GM12878 (cell line): ENCODE results near the gene CD101. TPM values are rescaled to one million over a fixed set of nuclear protein-coding genes. Genes with fewer than 3 reads are reported as not detected.

Source experiments
- EP300 ChIP-seq, 2 experiments: fragments of 150-350 bp in 1 of 2; IDR thresholded peaks; 2 replicates each; pipeline ENCODE4 v1.6.1; 2011 to 2012; ENCODE audit warnings: low read depth in 2 of 2, low read length in 2 of 2, borderline replicate concordance in 1 of 2, improper control_type of control experiment in 1 of 2, inconsistent platforms in 1 of 2; ENCODE audit not compliant: control insufficient read depth in 1 of 2
- polyA plus RNA-seq, 11 experiments: library from polyadenylated mRNA; depleted of rRNA in 4 of 11; unstranded in 6 of 11; stranded (reverse) in 5 of 11; fragments of >200 nt; fragmentation: Nextera tagmentation in 4 of 11; fragmentation: Illumina TruSeq in 1 of 11; extraction: Ambion mirVana in 4 of 11; extraction: Trizol in 1 of 11; gene quantifications; 1 replicate in 1 of 11; 2 replicates in 10 of 11; pipeline versions ENCODE4 v1.2.1 to v1.2.3, GENCODE V29; 2011 to 2016; ENCODE audit warnings: inconsistent platforms in 2 of 11, missing spikeins in 2 of 11, low read depth in 1 of 11
- total RNA-seq, 4 experiments: library from RNA; depleted of rRNA in 3 of 4; stranded (reverse); fragments of >200 nt in 3 of 4; fragmentation: Illumina TruSeq in 1 of 4; extraction: Trizol in 1 of 4; gene quantifications; 2 replicates each; pipeline versions ENCODE4 v1.2.1 to v1.2.3, GENCODE V29; 2013 to 2021
- TF ChIP-seq, protein P1 (sequence below): IDR thresholded peaks from 2 replicates; pipeline ENCODE4 v1.6.1; 2012; ENCODE audit warnings: improper control_type of control experiment, low read depth, low read length; ENCODE audit not compliant: insufficient replicate concordance
- TF ChIP-seq, protein P2 (sequence below): fragments of 450-650 bp; formaldehyde crosslinking; IDR thresholded peaks from 2 replicates; pipeline ENCODE4 v1.4.0; 2020; ENCODE audit warnings: mild to moderate bottlenecking, moderate library complexity

Gene CD101
- total and polyA plus RNA-seq, 10 of the 15 experiments (the other 5 are each of a cell fraction or from before 2014, with no cell fraction given), result 0.56 to 7.9 (median 2.9) TPM

DNA sequence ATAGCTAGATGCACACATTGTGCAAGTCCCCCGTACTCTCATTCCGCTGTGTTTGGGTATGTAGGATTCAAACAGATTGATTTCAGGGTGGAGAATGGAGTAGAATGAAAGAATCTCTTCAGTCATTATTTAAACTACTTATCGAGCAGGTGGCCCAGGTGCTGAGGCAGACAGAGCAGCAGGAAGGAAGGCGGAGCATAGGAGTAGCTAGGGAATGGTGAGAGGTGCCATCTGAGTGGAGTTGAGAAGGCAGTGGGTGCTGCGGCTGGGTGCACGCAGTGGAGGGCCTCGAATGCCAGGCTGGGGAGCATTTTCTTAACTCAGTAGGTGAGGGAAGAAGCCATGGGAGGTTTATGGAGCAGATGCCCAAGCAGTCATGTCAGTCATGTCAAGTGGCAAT lies 45.2 kb upstream of the CD101 start (continued):
- TF ChIP-seq, protein P1, sequence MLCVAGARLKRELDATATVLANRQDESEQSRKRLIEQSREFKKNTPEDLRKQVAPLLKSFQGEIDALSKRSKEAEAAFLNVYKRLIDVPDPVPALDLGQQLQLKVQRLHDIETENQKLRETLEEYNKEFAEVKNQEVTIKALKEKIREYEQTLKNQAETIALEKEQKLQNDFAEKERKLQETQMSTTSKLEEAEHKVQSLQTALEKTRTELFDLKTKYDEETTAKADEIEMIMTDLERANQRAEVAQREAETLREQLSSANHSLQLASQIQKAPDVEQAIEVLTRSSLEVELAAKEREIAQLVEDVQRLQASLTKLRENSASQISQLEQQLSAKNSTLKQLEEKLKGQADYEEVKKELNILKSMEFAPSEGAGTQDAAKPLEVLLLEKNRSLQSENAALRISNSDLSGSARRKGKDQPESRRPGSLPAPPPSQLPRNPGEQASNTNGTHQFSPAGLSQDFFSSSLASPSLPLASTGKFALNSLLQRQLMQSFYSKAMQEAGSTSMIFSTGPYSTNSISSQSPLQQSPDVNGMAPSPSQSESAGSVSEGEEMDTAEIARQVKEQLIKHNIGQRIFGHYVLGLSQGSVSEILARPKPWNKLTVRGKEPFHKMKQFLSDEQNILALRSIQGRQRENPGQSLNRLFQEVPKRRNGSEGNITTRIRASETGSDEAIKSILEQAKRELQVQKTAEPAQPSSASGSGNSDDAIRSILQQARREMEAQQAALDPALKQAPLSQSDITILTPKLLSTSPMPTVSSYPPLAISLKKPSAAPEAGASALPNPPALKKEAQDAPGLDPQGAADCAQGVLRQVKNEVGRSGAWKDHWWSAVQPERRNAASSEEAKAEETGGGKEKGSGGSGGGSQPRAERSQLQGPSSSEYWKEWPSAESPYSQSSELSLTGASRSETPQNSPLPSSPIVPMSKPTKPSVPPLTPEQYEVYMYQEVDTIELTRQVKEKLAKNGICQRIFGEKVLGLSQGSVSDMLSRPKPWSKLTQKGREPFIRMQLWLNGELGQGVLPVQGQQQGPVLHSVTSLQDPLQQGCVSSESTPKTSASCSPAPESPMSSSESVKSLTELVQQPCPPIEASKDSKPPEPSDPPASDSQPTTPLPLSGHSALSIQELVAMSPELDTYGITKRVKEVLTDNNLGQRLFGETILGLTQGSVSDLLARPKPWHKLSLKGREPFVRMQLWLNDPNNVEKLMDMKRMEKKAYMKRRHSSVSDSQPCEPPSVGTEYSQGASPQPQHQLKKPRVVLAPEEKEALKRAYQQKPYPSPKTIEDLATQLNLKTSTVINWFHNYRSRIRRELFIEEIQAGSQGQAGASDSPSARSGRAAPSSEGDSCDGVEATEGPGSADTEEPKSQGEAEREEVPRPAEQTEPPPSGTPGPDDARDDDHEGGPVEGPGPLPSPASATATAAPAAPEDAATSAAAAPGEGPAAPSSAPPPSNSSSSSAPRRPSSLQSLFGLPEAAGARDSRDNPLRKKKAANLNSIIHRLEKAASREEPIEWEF, result no peak
- no peak for TF ChIP-seq EP300 (IDR thresholded peaks at IDR 0.05; ENCODE audit: borderline replicate concordance in 1 of 2, control insufficient read depth in 1 of 2, low read depth in 2 of 2, low read length in 2 of 2)
- TF ChIP-seq, protein P2, sequence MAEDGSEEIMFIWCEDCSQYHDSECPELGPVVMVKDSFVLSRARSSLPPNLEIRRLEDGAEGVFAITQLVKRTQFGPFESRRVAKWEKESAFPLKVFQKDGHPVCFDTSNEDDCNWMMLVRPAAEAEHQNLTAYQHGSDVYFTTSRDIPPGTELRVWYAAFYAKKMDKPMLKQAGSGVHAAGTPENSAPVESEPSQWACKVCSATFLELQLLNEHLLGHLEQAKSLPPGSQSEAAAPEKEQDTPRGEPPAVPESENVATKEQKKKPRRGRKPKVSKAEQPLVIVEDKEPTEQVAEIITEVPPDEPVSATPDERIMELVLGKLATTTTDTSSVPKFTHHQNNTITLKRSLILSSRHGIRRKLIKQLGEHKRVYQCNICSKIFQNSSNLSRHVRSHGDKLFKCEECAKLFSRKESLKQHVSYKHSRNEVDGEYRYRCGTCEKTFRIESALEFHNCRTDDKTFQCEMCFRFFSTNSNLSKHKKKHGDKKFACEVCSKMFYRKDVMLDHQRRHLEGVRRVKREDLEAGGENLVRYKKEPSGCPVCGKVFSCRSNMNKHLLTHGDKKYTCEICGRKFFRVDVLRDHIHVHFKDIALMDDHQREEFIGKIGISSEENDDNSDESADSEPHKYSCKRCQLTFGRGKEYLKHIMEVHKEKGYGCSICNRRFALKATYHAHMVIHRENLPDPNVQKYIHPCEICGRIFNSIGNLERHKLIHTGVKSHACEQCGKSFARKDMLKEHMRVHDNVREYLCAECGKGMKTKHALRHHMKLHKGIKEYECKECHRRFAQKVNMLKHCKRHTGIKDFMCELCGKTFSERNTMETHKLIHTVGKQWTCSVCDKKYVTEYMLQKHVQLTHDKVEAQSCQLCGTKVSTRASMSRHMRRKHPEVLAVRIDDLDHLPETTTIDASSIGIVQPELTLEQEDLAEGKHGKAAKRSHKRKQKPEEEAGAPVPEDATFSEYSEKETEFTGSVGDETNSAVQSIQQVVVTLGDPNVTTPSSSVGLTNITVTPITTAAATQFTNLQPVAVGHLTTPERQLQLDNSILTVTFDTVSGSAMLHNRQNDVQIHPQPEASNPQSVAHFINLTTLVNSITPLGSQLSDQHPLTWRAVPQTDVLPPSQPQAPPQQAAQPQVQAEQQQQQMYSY, result no peak
